ENCODE data around the gene GPR25.

DNA sequence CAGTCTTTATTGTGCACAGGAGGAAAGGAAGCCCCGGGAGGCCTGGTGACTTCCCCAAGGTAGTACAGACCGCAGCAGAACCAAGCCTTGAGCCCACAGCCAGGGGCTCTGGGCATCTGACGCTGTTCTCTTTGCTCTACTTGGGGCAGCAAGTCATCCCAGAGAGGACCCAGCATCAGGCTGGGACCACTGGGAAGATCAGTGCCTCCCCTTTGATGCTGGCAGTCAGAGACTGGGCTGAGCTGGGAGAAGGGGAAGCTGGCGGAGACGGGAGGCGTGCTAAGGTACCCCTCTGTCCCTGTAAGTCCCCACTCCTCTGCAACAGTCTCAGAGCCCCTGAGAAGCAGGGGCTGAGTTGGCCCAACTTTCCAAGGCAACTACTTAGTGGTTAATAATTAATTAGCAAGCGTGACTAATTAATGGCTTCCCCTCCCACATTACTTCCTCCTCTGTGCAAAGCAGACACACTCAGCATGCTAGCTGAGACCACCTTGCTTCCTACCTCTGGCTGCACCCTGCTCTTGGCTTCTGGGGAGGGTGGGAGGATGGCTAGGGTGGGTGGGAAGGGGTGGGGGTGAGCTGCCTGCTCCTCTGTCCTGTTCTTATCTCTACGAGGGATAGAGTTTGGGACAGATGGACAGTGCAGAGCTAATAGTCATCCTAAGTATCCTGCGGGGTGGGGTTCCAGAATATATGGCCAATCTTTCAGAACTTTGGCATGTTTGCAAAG is 23.2 kb downstream of the GPR25 start:
- TF ChIP-seq, protein P1, sequence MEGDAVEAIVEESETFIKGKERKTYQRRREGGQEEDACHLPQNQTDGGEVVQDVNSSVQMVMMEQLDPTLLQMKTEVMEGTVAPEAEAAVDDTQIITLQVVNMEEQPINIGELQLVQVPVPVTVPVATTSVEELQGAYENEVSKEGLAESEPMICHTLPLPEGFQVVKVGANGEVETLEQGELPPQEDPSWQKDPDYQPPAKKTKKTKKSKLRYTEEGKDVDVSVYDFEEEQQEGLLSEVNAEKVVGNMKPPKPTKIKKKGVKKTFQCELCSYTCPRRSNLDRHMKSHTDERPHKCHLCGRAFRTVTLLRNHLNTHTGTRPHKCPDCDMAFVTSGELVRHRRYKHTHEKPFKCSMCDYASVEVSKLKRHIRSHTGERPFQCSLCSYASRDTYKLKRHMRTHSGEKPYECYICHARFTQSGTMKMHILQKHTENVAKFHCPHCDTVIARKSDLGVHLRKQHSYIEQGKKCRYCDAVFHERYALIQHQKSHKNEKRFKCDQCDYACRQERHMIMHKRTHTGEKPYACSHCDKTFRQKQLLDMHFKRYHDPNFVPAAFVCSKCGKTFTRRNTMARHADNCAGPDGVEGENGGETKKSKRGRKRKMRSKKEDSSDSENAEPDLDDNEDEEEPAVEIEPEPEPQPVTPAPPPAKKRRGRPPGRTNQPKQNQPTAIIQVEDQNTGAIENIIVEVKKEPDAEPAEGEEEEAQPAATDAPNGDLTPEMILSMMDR (conservative IDR thresholded peaks at IDR 0.05; ENCODE audit: low read depth, low read length) = no peak
- TF ChIP-seq EZH2 (IDR thresholded peaks at IDR 0.05; ENCODE audit: borderline replicate concordance, low read depth, low read length, poor library complexity, severe bottlenecking) = no peak
